ENCODE results near the gene KRT25.

DNA sequence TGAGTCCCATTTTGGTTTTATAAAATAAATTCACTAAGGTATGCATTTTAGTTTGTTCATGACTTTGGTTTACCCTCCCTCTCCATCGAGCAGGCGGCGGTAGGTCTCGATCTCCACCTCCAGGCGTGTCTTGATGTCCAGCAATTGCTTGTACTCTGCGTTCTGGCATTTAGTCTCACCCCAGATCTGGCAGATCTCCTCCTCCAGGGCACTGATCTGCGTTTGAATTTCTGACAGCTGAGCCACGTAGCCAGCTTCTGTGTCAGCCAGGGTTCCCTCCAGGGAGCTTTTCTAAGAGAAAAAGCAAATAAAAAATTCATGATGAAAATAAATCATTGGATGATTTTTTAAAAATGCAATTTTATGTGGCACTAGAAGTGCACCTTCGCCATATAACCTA, 55.8 kb downstream of the KRT25 start:
- TF ChIP-seq, protein P1, sequence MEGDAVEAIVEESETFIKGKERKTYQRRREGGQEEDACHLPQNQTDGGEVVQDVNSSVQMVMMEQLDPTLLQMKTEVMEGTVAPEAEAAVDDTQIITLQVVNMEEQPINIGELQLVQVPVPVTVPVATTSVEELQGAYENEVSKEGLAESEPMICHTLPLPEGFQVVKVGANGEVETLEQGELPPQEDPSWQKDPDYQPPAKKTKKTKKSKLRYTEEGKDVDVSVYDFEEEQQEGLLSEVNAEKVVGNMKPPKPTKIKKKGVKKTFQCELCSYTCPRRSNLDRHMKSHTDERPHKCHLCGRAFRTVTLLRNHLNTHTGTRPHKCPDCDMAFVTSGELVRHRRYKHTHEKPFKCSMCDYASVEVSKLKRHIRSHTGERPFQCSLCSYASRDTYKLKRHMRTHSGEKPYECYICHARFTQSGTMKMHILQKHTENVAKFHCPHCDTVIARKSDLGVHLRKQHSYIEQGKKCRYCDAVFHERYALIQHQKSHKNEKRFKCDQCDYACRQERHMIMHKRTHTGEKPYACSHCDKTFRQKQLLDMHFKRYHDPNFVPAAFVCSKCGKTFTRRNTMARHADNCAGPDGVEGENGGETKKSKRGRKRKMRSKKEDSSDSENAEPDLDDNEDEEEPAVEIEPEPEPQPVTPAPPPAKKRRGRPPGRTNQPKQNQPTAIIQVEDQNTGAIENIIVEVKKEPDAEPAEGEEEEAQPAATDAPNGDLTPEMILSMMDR (IDR thresholded peaks at IDR 0.05 in 4 of 5, conservative IDR thresholded peaks at IDR 0.05 in 1 of 5) = no peak
- TF ChIP-seq POLR2A (IDR thresholded peaks at IDR 0.05) = no peak

All from gastrocnemius medialis (tissue), 4 donors.